Fibroblast of pulmonary artery (primary cell): ENCODE results near the gene ADK.
A peak's percentile ranks its signal among the peaks of the same experiment; 100 is the strongest.

Experiments
- DNase-seq: peaks from one replicate; pipeline ENCODE4 v3.0.0-alpha.2; 2010; ENCODE audit warnings: low read depth
- H3K4me3 ChIP-seq: replicated peaks from 2 replicates; pipeline ENCODE4 v1.5.1; 2011; ENCODE audit warnings: low read depth, mild to moderate bottlenecking, control low read depth, low read length, moderate library complexity
- TF ChIP-seq, protein P1 (sequence below): IDR thresholded peaks from 2 replicates; pipeline ENCODE4 v1.5.1; 2011; ENCODE audit warnings: mild to moderate bottlenecking, control low read depth, low read length, inconsistent platforms; ENCODE audit errors: missing control alignments

ADK gene

DNA sequence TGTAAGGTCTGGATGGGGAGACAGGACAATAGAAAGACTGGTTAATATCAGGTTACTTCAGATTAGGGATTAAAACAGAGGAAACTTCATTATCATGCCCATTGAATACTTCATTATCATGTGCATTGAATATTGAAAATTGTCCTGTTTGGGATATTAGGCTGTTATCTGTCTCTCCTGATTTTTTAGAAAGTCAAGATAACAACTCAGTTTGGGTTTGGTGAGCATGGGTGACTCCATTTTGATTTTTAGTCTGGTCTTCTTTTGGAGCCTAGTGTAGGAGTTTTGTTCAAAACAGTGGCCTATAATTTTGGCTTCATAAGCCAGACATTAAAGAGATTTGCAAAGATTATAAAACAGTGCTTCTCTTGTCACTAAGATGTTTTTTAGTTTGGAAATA is 95.5 kb downstream of the ADK start:
- TF ChIP-seq, protein P1, sequence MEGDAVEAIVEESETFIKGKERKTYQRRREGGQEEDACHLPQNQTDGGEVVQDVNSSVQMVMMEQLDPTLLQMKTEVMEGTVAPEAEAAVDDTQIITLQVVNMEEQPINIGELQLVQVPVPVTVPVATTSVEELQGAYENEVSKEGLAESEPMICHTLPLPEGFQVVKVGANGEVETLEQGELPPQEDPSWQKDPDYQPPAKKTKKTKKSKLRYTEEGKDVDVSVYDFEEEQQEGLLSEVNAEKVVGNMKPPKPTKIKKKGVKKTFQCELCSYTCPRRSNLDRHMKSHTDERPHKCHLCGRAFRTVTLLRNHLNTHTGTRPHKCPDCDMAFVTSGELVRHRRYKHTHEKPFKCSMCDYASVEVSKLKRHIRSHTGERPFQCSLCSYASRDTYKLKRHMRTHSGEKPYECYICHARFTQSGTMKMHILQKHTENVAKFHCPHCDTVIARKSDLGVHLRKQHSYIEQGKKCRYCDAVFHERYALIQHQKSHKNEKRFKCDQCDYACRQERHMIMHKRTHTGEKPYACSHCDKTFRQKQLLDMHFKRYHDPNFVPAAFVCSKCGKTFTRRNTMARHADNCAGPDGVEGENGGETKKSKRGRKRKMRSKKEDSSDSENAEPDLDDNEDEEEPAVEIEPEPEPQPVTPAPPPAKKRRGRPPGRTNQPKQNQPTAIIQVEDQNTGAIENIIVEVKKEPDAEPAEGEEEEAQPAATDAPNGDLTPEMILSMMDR: no peak
- no peak for DNase-seq
- H3K4me3 ChIP-seq: no peak overlapping the region

DNA sequence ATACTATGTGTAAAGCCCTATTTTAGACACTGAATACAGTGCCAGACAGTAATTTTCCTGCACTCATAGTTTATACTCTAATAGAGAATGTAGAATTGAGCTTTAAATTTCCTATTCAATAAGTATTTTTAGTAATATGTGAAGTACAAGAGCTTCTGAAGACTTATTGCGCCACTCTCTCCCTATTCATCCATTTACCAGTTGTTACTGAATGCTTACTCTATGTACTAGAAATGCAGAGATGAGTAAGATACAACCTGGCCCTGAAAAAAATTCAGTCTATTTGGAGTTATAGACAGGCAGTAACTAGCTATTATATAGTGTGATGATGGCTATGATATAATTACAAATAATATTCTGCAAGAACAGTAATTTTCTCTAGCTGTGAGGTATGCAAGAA is 98.8 kb downstream of the ADK start:
- TF ChIP-seq, protein P1: no peak
- DNase-seq: peak; percentile 37
- H3K4me3 ChIP-seq: no peak overlapping the region

DNA sequence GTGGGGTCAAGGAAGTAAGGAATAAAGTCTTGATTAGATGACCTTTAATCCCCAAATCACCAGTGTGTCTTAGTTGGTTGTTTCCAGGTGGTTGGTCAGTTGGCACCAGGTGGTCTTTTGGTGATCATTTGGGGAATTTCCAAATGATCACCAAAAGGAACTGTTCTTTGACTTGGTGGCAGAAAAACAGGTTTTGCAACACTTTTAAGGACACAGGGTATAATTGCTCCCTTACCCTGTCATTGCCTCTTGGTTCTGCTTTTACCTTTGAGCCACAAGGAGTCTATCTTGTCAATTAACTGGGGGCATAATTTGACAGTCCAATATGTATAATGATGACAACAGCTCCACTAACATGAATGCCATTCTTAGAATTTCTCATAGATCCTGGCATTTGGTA is 104.2 kb downstream of the ADK start:
- TF ChIP-seq, protein P1: no peak
- no peak overlapping the region for H3K4me3 ChIP-seq
- DNase-seq: no peak

DNA sequence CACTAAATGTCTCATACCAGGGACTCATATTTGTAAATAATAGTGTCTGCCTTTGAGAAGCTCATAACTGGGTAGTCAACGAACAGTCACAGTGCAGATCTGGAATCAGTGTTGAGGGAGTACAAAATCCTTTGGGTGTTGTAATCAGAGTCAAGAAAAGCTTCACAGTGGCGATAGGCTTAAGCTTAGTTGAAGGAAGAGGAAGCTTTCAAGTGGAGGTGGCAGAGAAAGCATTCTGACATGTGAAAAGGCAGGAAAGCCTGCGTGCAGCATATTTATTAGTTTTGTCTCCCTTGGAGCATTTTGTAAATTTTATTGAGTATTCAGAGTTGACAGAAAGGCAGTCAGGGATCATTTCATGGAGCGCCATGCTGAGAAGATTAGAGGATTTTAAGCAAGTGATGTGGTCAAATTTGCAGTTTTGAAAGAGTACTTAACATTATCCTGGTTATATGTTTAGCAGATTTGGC is 104.9 kb downstream of the ADK start:
- no peak overlapping the region for H3K4me3 ChIP-seq
- DNase-seq: no peak
- TF ChIP-seq, protein P1: no peak

DNA sequence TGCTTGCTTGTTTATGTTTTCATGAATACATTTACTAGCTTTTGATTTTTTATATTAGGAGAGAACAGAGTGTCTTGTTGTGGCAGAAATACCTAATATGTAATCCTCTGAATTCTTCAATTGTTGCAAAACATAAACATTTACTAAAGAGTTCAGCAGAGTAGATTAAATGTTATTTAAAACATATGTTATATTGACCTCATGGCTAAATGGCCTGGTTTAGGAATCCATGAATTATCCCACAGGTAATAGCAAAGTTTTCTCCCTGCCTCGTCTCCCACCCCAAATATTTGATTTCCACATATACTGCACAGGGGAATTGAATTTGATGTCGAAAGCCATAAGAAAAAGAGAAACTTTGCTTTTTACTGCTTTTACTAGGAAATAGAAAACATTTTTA is 111.8 kb downstream of the ADK start:
- DNase-seq: no peak
- no peak overlapping the region for H3K4me3 ChIP-seq
- TF ChIP-seq, protein P1: no peak

DNA sequence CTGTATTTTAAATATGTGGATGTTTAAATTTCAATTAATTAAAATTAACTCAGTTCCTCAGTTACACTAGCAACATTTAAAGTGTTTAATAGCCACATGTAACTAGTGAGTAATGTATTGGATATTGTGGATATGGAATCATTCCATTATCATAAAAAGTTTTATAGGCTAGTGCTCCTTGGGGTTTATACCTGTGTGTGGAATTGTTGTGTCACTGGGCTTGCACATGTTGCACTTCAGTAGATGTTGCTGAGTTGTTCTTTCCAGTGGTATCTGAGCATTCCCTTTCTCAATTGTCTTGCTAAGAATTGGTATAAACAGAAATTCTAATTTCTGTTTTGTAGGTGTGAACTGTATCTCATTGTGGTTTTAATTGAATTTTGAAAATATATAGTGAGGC is 113.0 kb downstream of the ADK start:
- H3K4me3 ChIP-seq: no peak overlapping the region
- DNase-seq: no peak
- TF ChIP-seq, protein P1: no peak

DNA sequence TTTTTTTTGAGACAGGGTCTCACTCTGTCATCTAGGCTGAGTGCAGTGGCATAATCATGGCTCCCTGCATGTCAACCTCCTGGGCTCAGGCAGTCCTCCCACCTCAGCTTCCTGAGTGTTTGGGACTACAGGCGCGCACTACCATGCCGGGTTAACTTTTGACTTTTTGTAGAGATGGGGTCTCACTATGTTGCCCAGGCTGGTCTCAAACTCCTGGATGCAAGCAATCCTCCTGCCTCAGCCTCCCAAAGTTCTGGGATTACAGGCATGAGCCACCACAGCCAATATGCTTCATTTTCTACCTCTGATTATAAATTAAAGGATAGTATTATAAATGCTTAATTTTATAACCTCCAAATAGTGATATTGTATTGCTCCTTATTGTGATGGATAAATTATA is 121.3 kb downstream of the ADK start:
- TF ChIP-seq, protein P1: no peak

More for the DNA sequence above, 121.3 kb downstream of the ADK start:
- H3K4me3 ChIP-seq: no peak overlapping the region
- DNase-seq: no peak
